HepG2 (cell line): ENCODE data around the gene GNAZ. TPM values are rescaled to one million over a fixed set of nuclear protein-coding genes. Genes with fewer than 3 reads are reported as not detected.

Source experiments
- AHR ChIP-seq: IDR thresholded peaks from 2 replicates; pipeline ENCODE4 v1.6.1; 2018; ENCODE audit warnings: missing genetic modification reagents, missing compliant biosample characterization
- ARID5B ChIP-seq: IDR thresholded peaks from 2 replicates; pipeline ENCODE4 v1.4.0; 2020; ENCODE audit warnings: mild to moderate bottlenecking, missing genetic modification reagents
- ATF7-NPFF ChIP-seq: sonication (generic); formaldehyde crosslinking; IDR thresholded peaks from 2 replicates; pipeline ENCODE4 v1.8.1; 2023; ENCODE audit warnings: mild to moderate bottlenecking, low read depth, missing genetic modification reagents, moderate library complexity
- GABPB1 ChIP-seq: IDR thresholded peaks from 2 replicates; pipeline ENCODE4 v1.6.1; 2016; ENCODE audit warnings: mild to moderate bottlenecking, missing genetic modification reagents, moderate library complexity, missing compliant biosample characterization
- GATAD2A ChIP-seq: IDR thresholded peaks from 2 replicates; pipeline ENCODE4 v1.6.1; 2016
- NFKB2 ChIP-seq: sonication (generic); formaldehyde crosslinking; IDR thresholded peaks from 2 replicates; pipeline ENCODE4 v1.4.0; 2020; ENCODE audit warnings: missing genetic modification reagents, borderline replicate concordance
- PAX8 ChIP-seq: sonication (generic); formaldehyde crosslinking; IDR thresholded peaks from 2 replicates; pipeline ENCODE4 v1.8.0; 2022; ENCODE audit warnings: mild to moderate bottlenecking, missing genetic modification reagents, borderline replicate concordance
- POLR2AphosphoS5 ChIP-seq: IDR thresholded peaks from 2 replicates; pipeline ENCODE4 v1.6.1; 2012; ENCODE audit warnings: low read depth, low read length
- RARG ChIP-seq: sonication (generic); formaldehyde crosslinking; IDR thresholded peaks from 2 replicates; pipeline ENCODE4 v1.4.0; 2020; ENCODE audit warnings: low read depth, mild to moderate bottlenecking, missing genetic modification reagents
- SMAD3 ChIP-seq: sonication (generic); formaldehyde crosslinking; IDR thresholded peaks from 2 replicates; pipeline ENCODE4 v1.4.0; 2020; ENCODE audit warnings: missing genetic modification reagents
- SP1 ChIP-seq, 2 experiments: fragments of 450-650 bp in 1 of 2; sonication (generic) in 1 of 2; formaldehyde crosslinking in 1 of 2; IDR thresholded peaks; 2 replicates each; pipeline versions ENCODE4 v1.4.0 to v1.6.1; 2016 to 2020; ENCODE audit warnings: missing genetic modification reagents in 1 of 2
- STAT6 ChIP-seq: sonication (generic); formaldehyde crosslinking; IDR thresholded peaks from 2 replicates; pipeline ENCODE4 v1.4.0; 2020; ENCODE audit warnings: missing genetic modification reagents, mild to moderate bottlenecking, borderline replicate concordance
- ZMYM3 ChIP-seq: sonication (generic); formaldehyde crosslinking; IDR thresholded peaks from 2 replicates; pipeline ENCODE4 v1.5.1; 2020; ENCODE audit warnings: mild to moderate bottlenecking, missing genetic modification reagents
- ZNF432 ChIP-seq: sonication (generic); formaldehyde crosslinking; IDR thresholded peaks from 2 replicates; pipeline ENCODE4 v1.5.0; 2020; ENCODE audit warnings: missing genetic modification reagents, mild to moderate bottlenecking, borderline replicate concordance
- ZNF512B ChIP-seq: sonication (generic); formaldehyde crosslinking; IDR thresholded peaks from 2 replicates; pipeline ENCODE4 v1.5.1; 2020; ENCODE audit warnings: missing genetic modification reagents, mild to moderate bottlenecking, borderline replicate concordance
- polyA plus RNA-seq, 8 experiments: library from polyadenylated mRNA; depleted of rRNA in 3 of 8; stranded (reverse) in 7 of 8; unstranded in 1 of 8; fragments of >200 nt; fragmentation: Illumina TruSeq in 4 of 8; extraction: Trizol in 4 of 8; gene quantifications; 2 replicates each; pipeline versions ENCODE4 v1.2.1 to v1.2.3, GENCODE V29; 2011 to 2016; ENCODE audit warnings: low read depth in 4 of 8, missing spikeins in 1 of 8, mixed read lengths in 1 of 8; ENCODE audit not compliant: insufficient read depth in 1 of 8
- total RNA-seq, 5 experiments: library from RNA; depleted of rRNA; stranded (reverse); fragments of >200 nt; fragmentation: Illumina TruSeq; extraction: Trizol; gene quantifications; 2 replicates each; pipeline ENCODE4 v1.2.3, GENCODE V29; 2016; ENCODE audit warnings: low read depth in 1 of 5

GNAZ gene
- total and polyA plus RNA-seq, 2 of the 13 experiments (the other 11 are each of a cell fraction or from before 2014, with no cell fraction given): 11.4 to 22.3 TPM

GRCh38 chr22:23157560-23158515 is 87.5 kb downstream of the GNAZ start (continued):
- TF ChIP-seq ARID5B (CRISPR knock-in tag) (peak; percentile 23; the same call in 1 of the 2 replicates), ZNF512B (CRISPR knock-in tag) (peak; percentile 61; the same call in 1 of the 2 replicates), PAX8 (CRISPR knock-in tag) (no peak), NFKB2 (CRISPR knock-in tag) (peak; percentile 36; the same call in 1 of the 2 replicates), STAT6 (no peak), POLR2AphosphoS5 (no peak), AHR (CRISPR knock-in tag) (no peak), RARG (CRISPR knock-in tag) (no peak), GATAD2A (CRISPR knock-in tag) (peak; percentile 22; the same call in 1 of the 2 replicates), GABPB1 (peak; percentile 7; the same call in 1 of the 2 replicates), ZMYM3 (peak; percentile 96), SP1 (IDR thresholded peaks at IDR 0.05) (no peak), SP1 (CRISPR knock-in tag; IDR thresholded peaks at IDR 0.05) (no peak), SMAD3 (no peak), ZNF432 (no peak), ATF7-NPFF (CRISPR knock-in tag) (no peak)
